ENCODE data around the gene KRT84. TPM values are rescaled to one million over a fixed set of nuclear protein-coding genes. Genes with fewer than 3 reads are reported as not detected.

Gene KRT84
- total RNA-seq, 1 experiment from 2014 or later = not detected

GRCh38 chr12:52349196-52349595, 36.3 kb downstream of the KRT84 start:
- no peak for DNase-seq (ENCODE audit: low read depth, low spot score)
- no peaks in the 10 kb centered on the region; the same call in 1 of the 2 replicates for H3K27me3 ChIP-seq (ENCODE audit: insufficient read depth, low read length)
- no TSS peak for BruUV-seq (replicated peaks)
- CTCF ChIA-PET = no interaction called here
- no peak for TF ChIP-seq ZNF274 (IDR thresholded peaks at IDR 0.05; ENCODE audit: low read depth, low read length)
- no peak for TF ChIP-seq EGR1 (IDR thresholded peaks at IDR 0.05; ENCODE audit: low read depth)
- no peak for TF ChIP-seq FOSL1 (IDR thresholded peaks at IDR 0.05; ENCODE audit: low read depth)
- no peak for TF ChIP-seq MAX (IDR thresholded peaks at IDR 0.05)
- no peak for TF ChIP-seq SIN3A (IDR thresholded peaks at IDR 0.05; ENCODE audit: low read depth)
- no peak for TF ChIP-seq YY1 (IDR thresholded peaks at IDR 0.05; ENCODE audit: extremely low read depth, insufficient replicate concordance, low read depth, low read length)
- TF ChIP-seq EZH2phosphoT487 (IDR thresholded peaks at IDR 0.05; ENCODE audit: borderline replicate concordance) = no peak
- no peak for TF ChIP-seq ELF1 (IDR thresholded peaks at IDR 0.05; ENCODE audit: borderline replicate concordance, low read depth)
- no peak for TF ChIP-seq REST (IDR thresholded peaks at IDR 0.05; ENCODE audit: low read depth)
- no peak for TF ChIP-seq RAD21 (IDR thresholded peaks at IDR 0.05; ENCODE audit: low read depth)
- TF ChIP-seq ZBTB33 (IDR thresholded peaks at IDR 0.05; ENCODE audit: extremely low read depth, insufficient replicate concordance, low read length) = no peak
- no peak for TF ChIP-seq ZFX (IDR thresholded peaks at IDR 0.05)
- TF ChIP-seq POLR2AphosphoS5 (IDR thresholded peaks at IDR 0.05; ENCODE audit: low read depth, low read length) = no peak
- no peak for TF ChIP-seq SP1 (IDR thresholded peaks at IDR 0.05; ENCODE audit: low read depth)
- TF ChIP-seq CBX3 (IDR thresholded peaks at IDR 0.05; ENCODE audit: low read depth) = no peak
- no peaks in the 10 kb centered on the region for H3K36me3 ChIP-seq (ENCODE audit: control insufficient read depth in 1 of 2, insufficient read depth in 2 of 2, low read length in 2 of 2)
- ATAC-seq = no peak
- H2AFZ ChIP-seq (ENCODE audit: low read depth, low read length, poor library complexity, severe bottlenecking) = no peak overlapping the region
- intact Hi-C loops (cut with micrococcal nuclease) = no loop called here
- H3K9ac ChIP-seq (ENCODE audit: low read length) = no peak overlapping the region
- no peaks in the 10 kb centered on the region for H3K9me2 ChIP-seq (ENCODE audit: insufficient read depth)
- peaks cover 14 to 29% of the 10 kb centered on the region in 2 experiments for H3K4me1 ChIP-seq (ENCODE audit: control insufficient read depth in 1 of 2, insufficient read depth in 2 of 2, low read length in 2 of 2)
- no peaks in the 10 kb centered on the region for H3K79me2 ChIP-seq (ENCODE audit: insufficient read depth, low read length)
- no peaks in the 10 kb centered on the region for H3K9me3 ChIP-seq (ENCODE audit: control insufficient read depth in 1 of 2, insufficient read depth in 1 of 2, low read depth in 1 of 2, low read length in 2 of 2)
- POLR2A ChIA-PET = no interaction called here
- H3K4me2 ChIP-seq (ENCODE audit: low read length) = no peak overlapping the region
- H4K20me1 ChIP-seq (ENCODE audit: insufficient read depth) = no peaks in the 10 kb centered on the region
- no peak overlapping the region for H3K27ac ChIP-seq (ENCODE audit: low read depth, low read length)
- no peak overlapping the region for H3K4me3 ChIP-seq (replicated peaks in 1 of 2; ENCODE audit: low read depth in 1 of 2, low read length in 2 of 2)
- RAD21 ChIA-PET (ENCODE audit: low non-redundant PET in 1 of 2, low total read pairs in 2 of 2, uncharacterized antibody in 2 of 2, unreplicated experiment in 2 of 2) = no interaction called here

Measured in HCT116 (cell line).